Ecto neural progenitor cell (in vitro differentiated cells): ENCODE measurements around the gene SMIM33.
"Not testable (repeated sequence)": the region's sequence is repeated elsewhere in the genome, so short reads cannot be mapped to it uniquely, and the experiment has no call there.

Experiments
- DNase-seq: peaks from one replicate; pipeline ENCODE4 v3.0.0-alpha.2; 2018; ENCODE audit warnings: low spot score

Gene SMIM33

DNA sequence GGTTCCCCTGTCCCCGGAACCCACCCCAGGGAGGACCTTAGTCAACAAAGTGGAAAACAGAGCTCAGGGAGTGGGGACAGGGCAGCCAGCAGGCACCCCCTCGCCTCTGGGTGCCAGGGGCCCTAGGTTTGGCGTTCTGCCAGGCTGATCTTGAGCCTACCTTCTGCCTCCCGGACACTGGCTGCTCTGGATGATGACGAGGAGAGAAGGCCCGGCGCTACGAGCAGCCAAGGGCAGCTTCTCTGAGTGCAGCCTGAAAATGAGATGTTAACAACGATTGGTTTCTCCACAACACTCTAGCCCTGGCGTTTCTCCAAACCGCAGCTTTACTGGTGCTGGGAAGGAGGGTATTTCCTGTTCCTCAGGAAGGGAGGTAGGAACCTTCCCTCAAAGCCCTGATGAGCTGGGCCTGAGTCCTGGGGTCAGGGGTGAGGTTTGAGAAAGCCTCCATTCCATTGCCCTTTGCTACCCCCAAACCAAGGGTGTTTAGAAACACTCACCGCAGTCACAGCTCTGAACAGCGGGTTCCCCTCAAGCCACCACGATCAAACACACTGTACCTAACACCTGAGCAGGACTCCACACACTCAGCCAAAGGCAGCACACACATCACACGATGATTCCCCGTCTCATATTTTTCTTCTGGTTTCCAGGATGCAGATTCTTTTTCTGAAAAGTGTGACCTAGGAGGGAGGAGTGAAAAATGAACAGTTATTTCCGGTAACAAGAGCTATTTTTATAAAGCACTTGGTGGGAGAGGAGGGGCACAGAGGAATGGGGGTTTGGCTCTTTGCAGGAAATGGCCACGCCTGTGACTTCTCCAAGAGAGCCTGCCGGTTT is 11.5 kb downstream of the SMIM33 start, which contains the start of gene STING1:
Gene STING1, minus strand, starts transcription at position 709 of the 840 bp plus-strand sequence. CDS start 1,054 bp downstream, outside the sequence.
- no peak for DNase-seq

DNA sequence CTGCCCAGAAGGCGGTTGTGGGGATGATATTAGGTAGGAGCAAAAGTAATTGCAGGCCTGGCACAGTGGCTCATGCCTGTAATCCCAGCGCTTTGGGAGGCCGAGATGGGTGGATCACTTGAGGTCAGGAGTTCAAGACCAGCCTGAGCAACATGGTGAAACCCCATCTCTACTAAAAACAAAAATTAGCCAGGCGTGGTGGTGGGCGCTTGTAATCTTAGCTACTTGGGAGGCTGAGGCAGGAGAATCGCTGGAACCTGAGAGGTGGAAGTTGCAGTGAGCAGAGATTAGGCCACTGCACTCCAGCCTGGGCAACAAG is 12.0 kb downstream of the SMIM33 start:
- DNase-seq = not testable (repeated sequence)

GRCh38 chr5:139486201-139486600 is 15.4 kb downstream of the SMIM33 start:
- DNase-seq = peak; percentile 66

DNA sequence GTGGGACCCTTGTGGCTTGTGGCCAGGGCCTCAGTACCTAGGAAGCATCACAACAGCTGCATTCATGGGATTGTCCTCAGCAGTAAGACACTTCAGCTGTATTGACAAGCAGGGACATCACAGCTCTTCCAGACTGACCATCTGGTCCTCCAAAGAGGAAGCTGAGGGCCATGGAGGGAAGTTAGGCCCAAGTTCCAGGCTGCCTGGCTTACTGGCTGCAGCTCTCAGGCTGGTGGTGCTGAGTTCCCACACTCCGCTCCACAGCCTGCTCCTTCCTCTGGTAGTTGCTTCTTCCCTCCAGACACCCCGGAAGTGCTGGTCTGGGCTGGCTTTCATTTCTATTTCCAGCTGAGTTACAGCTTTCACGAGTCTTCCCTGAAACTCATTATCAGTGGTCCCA is 17.5 kb downstream of the SMIM33 start:
- no peak for DNase-seq

- DNase-seq = no peak
Measured at GRCh38 chr5:139492700-139493192, 21.9 kb downstream of the SMIM33 start.

- DNase-seq = no peak
Measured at GRCh38 chr5:139494256-139494655, 23.5 kb downstream of the SMIM33 start.

DNA sequence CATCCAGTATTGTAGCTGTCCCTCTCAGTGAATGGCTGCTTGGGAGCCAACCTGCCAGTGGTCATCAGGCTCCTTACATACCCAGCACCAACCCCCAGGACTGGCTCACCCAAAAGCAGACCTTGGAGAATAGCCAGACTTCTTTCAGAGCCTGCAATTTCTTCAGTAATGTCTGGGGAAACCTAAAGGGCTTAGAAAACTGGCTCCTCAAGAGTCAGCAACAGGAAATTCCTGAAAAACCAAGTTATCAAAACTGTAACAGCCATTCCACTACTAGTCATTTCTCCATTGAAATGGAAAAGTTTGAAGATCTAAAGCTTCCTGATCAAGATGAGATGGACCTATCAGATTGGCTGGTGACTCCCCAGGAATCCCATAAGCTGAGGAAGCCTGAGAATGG is 24.0 kb downstream of the SMIM33 start:
- DNase-seq = no peak

DNA sequence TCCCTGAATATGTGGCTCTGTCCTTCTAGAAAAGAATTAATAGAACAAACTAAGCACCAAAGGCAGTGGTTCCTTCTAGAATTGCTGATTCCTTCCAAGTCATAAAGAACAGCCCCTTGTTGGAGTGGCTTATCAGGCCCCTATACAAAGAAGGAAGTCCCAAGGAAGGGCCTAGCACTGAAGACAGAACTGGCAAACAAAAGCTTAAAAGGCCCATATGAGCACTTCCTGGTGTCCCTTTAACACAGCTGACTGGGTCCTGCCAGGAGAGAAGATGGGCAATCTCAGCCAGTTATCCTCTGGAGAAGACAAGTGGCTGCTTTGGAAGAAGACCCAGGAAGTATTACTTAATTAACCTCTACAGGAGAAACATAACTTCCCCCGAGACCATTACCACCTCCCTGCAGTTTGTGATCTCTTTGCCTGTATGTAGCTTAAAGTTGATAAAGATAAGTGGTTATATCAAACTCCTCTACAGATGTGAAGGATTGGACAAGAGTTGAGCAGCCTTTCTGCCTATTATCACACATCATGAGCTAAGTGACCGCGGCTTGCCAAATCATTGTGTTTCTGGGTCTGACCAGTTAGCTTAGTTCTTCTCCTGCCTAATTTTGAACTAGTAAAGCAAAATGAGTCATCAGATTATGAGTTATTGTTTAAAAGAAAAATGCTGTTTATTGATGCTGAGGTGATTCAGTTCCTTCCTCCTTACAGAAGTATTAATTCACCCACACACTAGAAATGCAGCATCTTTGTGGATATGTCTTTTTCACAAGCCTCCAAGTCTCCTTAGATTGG is 25.0 kb downstream of the SMIM33 start:
- no peak for DNase-seq

DNA sequence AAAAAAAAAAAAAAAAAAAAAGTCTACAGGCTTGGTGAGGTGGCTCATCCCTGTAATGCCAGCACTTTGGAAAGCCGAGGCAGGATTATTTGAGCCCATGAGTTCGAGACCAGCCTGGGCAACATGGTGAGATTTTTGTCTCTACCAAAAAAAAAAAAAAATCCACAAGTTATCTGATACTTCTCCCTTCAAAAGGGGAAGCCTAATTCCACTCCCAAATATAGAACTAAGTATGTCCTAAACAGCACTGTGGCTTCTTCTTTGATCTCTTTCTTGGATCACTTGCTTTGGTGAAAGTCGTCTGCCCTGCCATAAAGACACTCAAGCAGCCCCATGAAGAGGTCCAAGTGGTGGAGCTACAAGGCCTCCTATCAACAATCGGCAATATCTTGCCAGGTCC is 30.6 kb downstream of the SMIM33 start:
- no peak for DNase-seq

- DNase-seq = not testable (repeated sequence)
Measured at GRCh38 chr5:139503036-139503817, 32.4 kb downstream of the SMIM33 start.

DNA sequence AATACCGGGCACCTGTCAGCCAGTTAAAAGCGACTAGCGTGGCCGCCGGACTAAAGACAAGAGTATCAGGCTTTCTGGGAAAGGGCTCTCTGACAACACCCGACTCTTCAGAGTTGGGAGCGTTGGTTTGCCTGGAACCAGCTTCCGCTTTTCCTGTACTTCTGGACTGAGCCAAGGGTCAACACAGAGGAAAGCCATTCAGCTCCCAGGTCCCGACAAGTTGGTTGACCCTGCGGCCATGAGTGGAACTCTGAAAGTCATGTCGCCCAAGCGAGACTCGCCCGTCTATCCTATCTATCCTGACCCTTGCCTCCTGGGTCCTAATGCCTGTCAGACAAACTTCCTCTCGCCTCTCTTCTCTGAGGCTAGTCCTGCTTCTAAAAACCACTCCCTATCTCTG is 33.1 kb downstream of the SMIM33 start:
- DNase-seq = not testable (repeated sequence)

DNA sequence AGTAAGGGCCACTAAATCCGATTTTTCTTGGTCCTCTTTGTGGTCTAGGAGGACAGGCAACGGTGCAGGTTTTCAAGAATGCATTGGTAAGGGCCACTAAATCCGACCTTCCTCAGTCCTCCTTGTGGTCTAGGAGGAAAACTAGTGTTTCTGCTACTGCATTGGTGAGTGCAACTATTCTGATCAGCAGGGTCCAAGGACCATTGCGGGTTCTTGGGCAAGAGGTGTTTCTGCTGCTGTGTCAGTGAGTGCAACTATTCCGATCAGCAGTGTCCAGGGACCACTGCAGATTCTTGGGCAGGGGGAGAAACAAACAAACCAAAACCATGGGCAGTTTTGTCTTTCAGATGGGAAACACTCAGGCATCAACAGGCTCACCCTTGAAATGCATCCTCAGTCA is 33.9 kb downstream of the SMIM33 start:
- not testable (repeated sequence) for DNase-seq

DNA sequence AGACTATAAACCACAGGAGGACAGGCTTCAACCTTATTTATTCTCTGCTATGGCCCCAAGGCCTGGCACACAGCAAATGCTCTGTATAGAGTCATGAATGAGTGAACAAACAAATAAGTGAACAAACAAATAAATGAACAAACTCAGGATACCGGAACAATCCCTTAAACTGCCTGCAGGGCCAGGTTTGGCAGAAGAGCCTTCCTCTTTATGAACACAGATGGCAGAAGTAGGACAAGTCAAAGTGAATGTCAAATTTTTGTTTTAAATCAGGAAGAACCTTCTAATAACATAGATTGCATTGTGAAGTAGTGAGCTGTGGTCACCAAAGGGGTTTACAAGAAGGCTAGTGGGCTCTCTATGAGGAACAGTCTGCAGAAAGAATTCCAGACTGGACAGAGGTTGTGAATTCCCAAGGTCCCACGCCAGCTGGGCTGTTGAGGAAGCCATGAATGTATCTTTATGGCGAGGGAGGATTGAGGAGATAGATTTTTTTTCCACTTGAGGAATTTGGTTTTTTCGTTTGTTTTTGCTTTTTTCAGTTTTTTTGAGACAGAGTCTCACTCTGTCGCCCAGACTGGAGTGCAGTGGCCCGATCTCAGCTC is 42.1 kb downstream of the SMIM33 start:
- DNase-seq = no peak

- peak; percentile 82 for DNase-seq
Measured at GRCh38 chr5:139513434-139513833, 42.6 kb downstream of the SMIM33 start.

DNA sequence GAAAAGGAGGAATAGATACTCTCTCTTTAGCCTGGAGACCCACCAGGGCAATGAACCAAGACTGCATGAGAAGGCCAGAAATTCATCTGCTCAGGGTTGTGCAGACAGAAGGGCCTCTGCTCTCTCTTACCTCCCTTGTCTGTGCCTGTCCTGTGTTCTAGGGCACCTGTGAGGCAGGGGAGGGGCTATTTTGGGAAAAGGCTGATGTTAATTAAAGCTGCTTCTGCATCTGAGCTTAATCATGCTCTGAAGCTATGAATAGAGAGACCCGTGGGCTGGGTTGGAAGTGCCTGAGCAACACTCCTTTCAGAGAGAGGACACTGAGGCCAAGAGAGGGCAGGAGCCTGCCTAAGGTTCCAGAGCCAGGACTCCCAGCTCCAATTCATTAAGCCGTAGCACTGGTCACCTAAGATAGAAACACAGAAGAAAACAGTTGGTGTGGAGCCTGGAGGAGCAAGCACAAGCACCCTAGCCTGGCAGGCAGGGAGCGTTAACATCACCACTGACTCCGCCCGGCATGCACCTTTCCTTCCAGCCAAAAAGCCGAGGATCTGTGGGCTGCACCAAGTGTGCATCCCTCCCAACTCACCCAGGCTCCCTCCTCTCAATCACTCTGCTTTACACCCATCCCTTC is 43.2 kb downstream of the SMIM33 start:
- no peak for DNase-seq

- DNase-seq = no peak
Measured at GRCh38 chr5:139514486-139514856, 43.7 kb downstream of the SMIM33 start.

DNA sequence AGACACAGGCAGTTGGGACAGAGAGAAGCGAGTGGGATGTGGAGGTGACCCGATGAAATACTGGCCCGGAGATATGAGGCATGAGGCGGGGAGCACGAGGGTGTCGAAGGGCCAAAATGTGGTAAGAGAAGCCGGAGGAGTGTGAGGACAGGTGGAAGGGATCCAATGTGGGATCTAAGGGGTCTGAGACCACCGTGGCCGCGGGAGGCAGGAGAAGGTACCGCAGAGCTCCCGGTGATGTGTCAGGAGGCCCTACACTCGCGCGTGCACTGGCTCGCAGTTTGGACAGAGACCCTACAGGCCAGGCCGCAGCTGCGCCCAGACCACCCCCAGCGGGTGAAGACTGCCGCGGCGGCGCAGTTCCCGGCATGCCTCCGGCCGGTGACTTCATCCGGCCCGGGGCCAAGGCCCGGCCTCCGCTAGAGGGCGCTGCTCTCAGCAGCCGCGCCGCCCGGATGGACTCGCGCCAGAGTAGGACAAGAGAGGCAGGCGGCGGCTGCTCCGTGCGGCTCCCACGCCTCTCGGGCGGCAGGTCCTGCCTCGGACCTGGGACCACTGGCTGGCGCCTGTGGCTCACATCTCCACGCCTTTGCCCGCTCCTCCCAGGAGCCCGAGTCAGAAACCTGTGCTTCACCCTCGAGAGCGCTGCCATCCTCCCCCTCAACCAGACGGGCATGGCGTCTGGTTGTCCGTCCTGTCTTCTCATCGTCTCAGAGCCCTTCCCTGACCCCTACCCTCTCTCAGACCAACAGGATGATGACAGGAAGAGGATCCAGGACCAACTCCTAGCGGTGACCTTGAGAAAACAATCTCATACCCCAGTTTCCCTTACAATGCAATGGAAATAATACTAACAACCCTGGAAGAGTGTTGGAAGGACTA is 47.1 kb downstream of the SMIM33 start:
- peak; percentile 98 for DNase-seq
